ENCODE measurements around the gene MCC.

- TF ChIP-seq YY1 (IDR thresholded peaks at IDR 0.05; ENCODE audit: low read depth) (no peak), EP300 (IDR thresholded peaks at IDR 0.05; ENCODE audit: borderline replicate concordance) (no peak), CEBPB (IDR thresholded peaks at IDR 0.05) (no peak), REST (IDR thresholded peaks at IDR 0.05; ENCODE audit: low read depth) (no peak), TCF12 (IDR thresholded peaks at IDR 0.05; ENCODE audit: low read depth) (no peak), NFIC (IDR thresholded peaks at IDR 0.05) (no peak)
Measured at GRCh38 chr5:113132564-113132963, 355.7 kb downstream of the MCC start.

Measured in Ishikawa (cell line).